Muscle layer of duodenum (tissue), 2 donors: Measurements from ENCODE around the gene KMT2A.
"Not testable (repeated sequence)": the region's sequence is repeated elsewhere in the genome, so short reads cannot be mapped to it uniquely, and the experiment has no call there.

Experiments used
- H3K27ac ChIP-seq: one replicate; pipeline ENCODE4 v1.7.0; 2013; ENCODE audit warnings: mild to moderate bottlenecking, low read length
- H3K27me3 ChIP-seq: one replicate; pipeline ENCODE4 v1.7.0; 2013; ENCODE audit warnings: low read depth, mild to moderate bottlenecking, control low read depth, low read length
- H3K36me3 ChIP-seq, 2 donors: one replicate each; pipeline ENCODE4 v1.7.0; 2013; ENCODE audit warnings: low read length in 2 of 2, control low read depth in 1 of 2, mild to moderate bottlenecking in 1 of 2; ENCODE audit not compliant: insufficient read depth in 2 of 2, control insufficient read depth in 1 of 2
- H3K4me1 ChIP-seq, 2 donors: one replicate each; pipeline ENCODE4 v1.7.0; 2013; ENCODE audit warnings: low read length in 2 of 2, mild to moderate bottlenecking in 2 of 2, control low read depth in 1 of 2, moderate library complexity in 1 of 2; ENCODE audit not compliant: insufficient read depth in 2 of 2, control insufficient read depth in 1 of 2
- H3K4me3 ChIP-seq, 2 donors: one replicate each; pipeline ENCODE4 v1.7.0; 2013; ENCODE audit warnings: low read length in 2 of 2, low read depth in 1 of 2, mild to moderate bottlenecking in 1 of 2
- H3K9me3 ChIP-seq, 2 donors: one replicate each; pipeline ENCODE4 v1.7.0; 2013; ENCODE audit warnings: low read length in 2 of 2, control low read depth in 1 of 2, mild to moderate bottlenecking in 1 of 2; ENCODE audit not compliant: control insufficient read depth in 1 of 2
- donor health status: healthy.

Gene KMT2A

GRCh38 chr11:118412921-118413320 is 23.4 kb upstream of the KMT2A start:
- H3K36me3 ChIP-seq = peaks cover 18 to 24% of the 10 kb centered on the region in 2 donors
- no peak overlapping the region for H3K4me3 ChIP-seq
- no peaks in the 10 kb centered on the region for H3K9me3 ChIP-seq

GRCh38 chr11:118415062-118415738 is 21.1 kb upstream of the KMT2A start:
- Histone ChIP-seq H3K27me3 (no peaks in the 10 kb centered on the region), H3K27ac (no peak overlapping the region), H3K4me3 (no peak overlapping the region), H3K9me3 (no peaks in the 10 kb centered on the region), H3K4me1 (peaks cover 7 to 10% of the 10 kb centered on the region in 2 donors), H3K36me3 (peaks cover 5 to 7% of the 10 kb centered on the region in 2 donors)

More at GRCh38 chr11:118412921-118413320, 23.4 kb upstream of the KMT2A start:
- Histone ChIP-seq H3K27ac (no peak overlapping the region), H3K4me1 (peaks cover 7 to 10% of the 10 kb centered on the region in 2 donors), H3K27me3 (no peaks in the 10 kb centered on the region)

- no peak overlapping the region for H3K27ac ChIP-seq
Observed at GRCh38 chr11:118415739-118416068, 20.6 kb upstream of the KMT2A start.

GRCh38 chr11:118416900-118417299 is 19.4 kb upstream of the KMT2A start:
- not testable (repeated sequence) for H3K27me3 ChIP-seq, H3K4me3 ChIP-seq, H3K36me3 ChIP-seq, H3K9me3 ChIP-seq, H3K4me1 ChIP-seq, H3K27ac ChIP-seq

More at GRCh38 chr11:118415739-118416068, 20.6 kb upstream of the KMT2A start:
- Histone ChIP-seq H3K9me3 (no peaks in the 10 kb centered on the region), H3K4me3 (no peak overlapping the region), H3K36me3 (peaks cover 5 to 7% of the 10 kb centered on the region in 2 donors), H3K4me1 (peaks cover 7 to 10% of the 10 kb centered on the region in 2 donors), H3K27me3 (no peaks in the 10 kb centered on the region)

GRCh38 chr11:118417801-118418200 is 18.5 kb upstream of the KMT2A start:
- H3K27ac ChIP-seq = no peak overlapping the region
- H3K27me3 ChIP-seq = no peaks in the 10 kb centered on the region
- H3K4me1 ChIP-seq = peaks cover 7 to 10% of the 10 kb centered on the region in 2 donors
- no peak overlapping the region for H3K4me3 ChIP-seq
- no peaks in the 10 kb centered on the region for H3K9me3 ChIP-seq
- peaks cover 5 to 7% of the 10 kb centered on the region in 2 donors for H3K36me3 ChIP-seq

- no peaks in the 10 kb centered on the region for H3K27me3 ChIP-seq
- H3K36me3 ChIP-seq = peaks cover 5% of the 10 kb centered on the region in 2 donors
- no peak overlapping the region for H3K27ac ChIP-seq
- peaks cover 7 to 10% of the 10 kb centered on the region in 2 donors for H3K4me1 ChIP-seq
- no peaks in the 10 kb centered on the region for H3K9me3 ChIP-seq
- no peak overlapping the region for H3K4me3 ChIP-seq
Observed at GRCh38 chr11:118418766-118419165, 17.5 kb upstream of the KMT2A start.

- Histone ChIP-seq H3K36me3 (no peaks in the 10 kb centered on the region), H3K27ac (no peak overlapping the region), H3K4me3 (no peak overlapping the region), H3K9me3 (no peaks in the 10 kb centered on the region), H3K27me3 (no peaks in the 10 kb centered on the region), H3K4me1 (no peaks in the 10 kb centered on the region)
Observed at GRCh38 chr11:118427707-118428106, 8.6 kb upstream of the KMT2A start.

GRCh38 chr11:118430956-118431355 is 5.3 kb upstream of the KMT2A start:
- Histone ChIP-seq H3K4me1 (peaks cover 0 to 4% of the 10 kb centered on the region in 2 donors), H3K4me3 (no peak overlapping the region), H3K27me3 (no peaks in the 10 kb centered on the region), H3K36me3 (no peaks in the 10 kb centered on the region), H3K27ac (no peak overlapping the region), H3K9me3 (no peaks in the 10 kb centered on the region)

- Histone ChIP-seq H3K9me3 (no peaks in the 10 kb centered on the region), H3K4me3 (peak overlapping the region; percentile 84 to 94), H3K27ac (no peak overlapping the region), H3K36me3 (no peaks in the 10 kb centered on the region), H3K27me3 (no peaks in the 10 kb centered on the region), H3K4me1 (peaks cover 4 to 16% of the 10 kb centered on the region in 2 donors)
Observed at GRCh38 chr11:118434123-118434552, 2.2 kb upstream of the KMT2A start.

- Histone ChIP-seq H3K9me3 (no peaks in the 10 kb centered on the region), H3K4me1 (peaks cover 4 to 22% of the 10 kb centered on the region in 2 donors), H3K36me3 (no peaks in the 10 kb centered on the region), H3K4me3 (peak overlapping the region; percentile 84 to 94), H3K27me3 (no peaks in the 10 kb centered on the region), H3K27ac (no peak overlapping the region)
Observed at GRCh38 chr11:118434553-118435289, 1.6 kb upstream of the KMT2A start.

- Histone ChIP-seq H3K4me3 (peak overlapping the region; percentile 84 to 94), H3K27ac (peak overlapping the region; percentile 56), H3K4me1 (peaks cover 4 to 29% of the 10 kb centered on the region in 2 donors), H3K27me3 (no peaks in the 10 kb centered on the region), H3K36me3 (no peaks in the 10 kb centered on the region), H3K9me3 (no peaks in the 10 kb centered on the region)
Observed at GRCh38 chr11:118435290-118435892, 901 bp upstream of the KMT2A start.
